ENCODE results near the gene HIBADH. TPM values are rescaled to one million over a fixed set of nuclear protein-coding genes. Genes with fewer than 3 reads are reported as not detected.
A peak's percentile ranks its signal among the peaks of the same experiment; 100 is the strongest.

The HIBADH gene
- total and polyA plus RNA-seq, 10 donors: 12.4 to 38.6 (median 22.6) TPM

- no peak for TF ChIP-seq POLR2AphosphoS5 (IDR thresholded peaks at IDR 0.05)
- TF ChIP-seq CTCF (IDR thresholded peaks at IDR 0.05 in 8 of 11, conservative IDR thresholded peaks at IDR 0.05 in 3 of 11): no peak
- no peak for TF ChIP-seq POLR2A (IDR thresholded peaks at IDR 0.05)
- H3K27ac ChIP-seq: no peak overlapping the region
- peaks cover 0 to 19% (median 0%) of the 10 kb centered on the region in 8 donors for H3K9me3 ChIP-seq
- H3K36me3 ChIP-seq: no peaks in the 10 kb centered on the region
- H3K4me1 ChIP-seq: no peaks in the 10 kb centered on the region
- peak; percentile 67 for DNase-seq
- intact Hi-C loops (cut with DNase I; ENCODE audit: low total_unique reads): no loop called here
- H3K4me3 ChIP-seq: no peak overlapping the region
- 93 to 100% (median 95%) methylated on average over 3 to 11 of the region's 11 CpGs for WGBS, 5 donors
- H3K27me3 ChIP-seq (replicated peaks in 1 of 7): peaks cover 0 to 8% (median 0%) of the 10 kb centered on the region in 7 donors
Measured at GRCh38 chr7:27492224-27492623, 170.5 kb downstream of the HIBADH start.

- WGBS, 5 donors: 92 to 97% (median 95%) methylated on average over 16 to 21 of the region's 21 CpGs
- peak; percentile 61 for DNase-seq
- intact Hi-C loops (cut with DNase I; ENCODE audit: low total_unique reads): no loop called here
- no peaks in the 10 kb centered on the region for H3K36me3 ChIP-seq
- no peak overlapping the region for H3K27ac ChIP-seq
- TF ChIP-seq POLR2AphosphoS5 (IDR thresholded peaks at IDR 0.05): no peak
- TF ChIP-seq CTCF (IDR thresholded peaks at IDR 0.05 in 8 of 11, conservative IDR thresholded peaks at IDR 0.05 in 3 of 11): no peak
- TF ChIP-seq POLR2A (IDR thresholded peaks at IDR 0.05): no peak
- H3K4me1 ChIP-seq: no peaks in the 10 kb centered on the region
- H3K27me3 ChIP-seq (replicated peaks in 1 of 7): peaks cover 0 to 8% (median 0%) of the 10 kb centered on the region in 7 donors
- H3K9me3 ChIP-seq: peaks cover 0 to 19% (median 0%) of the 10 kb centered on the region in 8 donors
- H3K4me3 ChIP-seq: no peak overlapping the region
Measured at GRCh38 chr7:27491534-27491933, 171.1 kb downstream of the HIBADH start.

GRCh38 chr7:27487509-27487908, 175.2 kb downstream of the HIBADH start:
- peak; percentile 54 for DNase-seq
- no peaks in the 10 kb centered on the region for H3K4me1 ChIP-seq
- no peak for TF ChIP-seq POLR2A (IDR thresholded peaks at IDR 0.05)
- TF ChIP-seq POLR2AphosphoS5 (IDR thresholded peaks at IDR 0.05): no peak
- no peak for TF ChIP-seq CTCF (IDR thresholded peaks at IDR 0.05 in 8 of 11, conservative IDR thresholded peaks at IDR 0.05 in 3 of 11)
- H3K36me3 ChIP-seq: no peaks in the 10 kb centered on the region
- peaks cover 0 to 8% (median 0%) of the 10 kb centered on the region in 7 donors for H3K27me3 ChIP-seq (replicated peaks in 1 of 7)
- no peak overlapping the region for H3K4me3 ChIP-seq
- H3K27ac ChIP-seq: no peak overlapping the region
- H3K9me3 ChIP-seq: peaks cover 0 to 14% (median 0%) of the 10 kb centered on the region in 8 donors
- intact Hi-C loops (cut with DNase I; ENCODE audit: low total_unique reads): no loop called here
- 66 to 83% (median 81%) methylated on average over 8 of the region's 8 CpGs for WGBS, 5 donors

- WGBS, 5 donors: 86 to 95% (median 92%) methylated on average over 2 of the region's 2 CpGs
Measured at GRCh38 chr7:27484451-27484850, 178.2 kb downstream of the HIBADH start.

More at GRCh38 chr7:27484451-27484850, 178.2 kb downstream of the HIBADH start:
- H3K9me3 ChIP-seq: no peaks in the 10 kb centered on the region
- no peaks in the 10 kb centered on the region for H3K27me3 ChIP-seq (replicated peaks in 1 of 7)
- TF ChIP-seq CTCF (IDR thresholded peaks at IDR 0.05 in 8 of 11, conservative IDR thresholded peaks at IDR 0.05 in 3 of 11): no peak
- TF ChIP-seq POLR2A (IDR thresholded peaks at IDR 0.05): no peak
- no peak for TF ChIP-seq POLR2AphosphoS5 (IDR thresholded peaks at IDR 0.05)
- H3K27ac ChIP-seq: no peak overlapping the region
- no peaks in the 10 kb centered on the region for H3K36me3 ChIP-seq
- H3K4me1 ChIP-seq: no peaks in the 10 kb centered on the region
- H3K4me3 ChIP-seq: no peak overlapping the region
- intact Hi-C loops (cut with DNase I; ENCODE audit: low total_unique reads): no loop called here
- no peak for DNase-seq
